ACC112 (cell line): ENCODE results near the gene ZSCAN21.
A peak's percentile ranks its signal among the peaks of the same experiment; 100 is the strongest.

Source experiments
- H2AFZ ChIP-seq: fragments of 200-600 bp; sonication (generic); one replicate; pipeline ENCODE4 v1.6.0; 2017; ENCODE audit warnings: antibody characterized with exemption, low read length; ENCODE audit not compliant: unreplicated experiment
- H3K27ac ChIP-seq: fragments of 200-600 bp; sonication (generic); 2 replicates; pipeline ENCODE4 v1.5.1; 2014; ENCODE audit warnings: low read depth, mild to moderate bottlenecking, antibody characterized with exemption, low read length, moderate library complexity
- H3K27me3 ChIP-seq: fragments of 200-600 bp; sonication (generic); 2 replicates; pipeline ENCODE4 v1.6.1; 2014; ENCODE audit warnings: mild to moderate bottlenecking, antibody characterized with exemption, low read length, moderate library complexity, mixed read lengths; ENCODE audit not compliant: insufficient read depth
- H3K36me3 ChIP-seq: fragments of 200-600 bp; sonication (generic); 2 replicates; pipeline ENCODE4 v1.6.1; 2016; ENCODE audit warnings: mild to moderate bottlenecking, antibody characterized with exemption, low read length, moderate library complexity, mixed read lengths; ENCODE audit not compliant: insufficient read depth
- H3K4me1 ChIP-seq: fragments of 200-600 bp; sonication (generic); one replicate; pipeline ENCODE4 v1.6.1; 2016; ENCODE audit warnings: low read length, mixed read lengths; ENCODE audit not compliant: insufficient read depth, unreplicated experiment, control insufficient read depth
- H3K4me3 ChIP-seq: fragments of 200-600 bp; sonication (generic); 2 replicates; pipeline ENCODE4 v1.5.1; 2014; ENCODE audit warnings: mild to moderate bottlenecking, low read depth, low read length
- H3K79me2 ChIP-seq: fragments of 200-600 bp; sonication (generic); one replicate; pipeline ENCODE4 v1.6.0; 2016; ENCODE audit warnings: low read length; ENCODE audit not compliant: control insufficient read depth, unreplicated experiment, insufficient read depth

ZSCAN21 gene

GRCh38 chr7:100075418-100075817 is 25.8 kb downstream of the ZSCAN21 start:
- Histone ChIP-seq H3K79me2 (peaks cover 36% of the 10 kb centered on the region), H3K4me3 (no peak overlapping the region), H2AFZ (no peak overlapping the region), H3K27me3 (no peaks in the 10 kb centered on the region), H3K4me1 (peaks cover 4% of the 10 kb centered on the region), H3K36me3 (peaks cover 75% of the 10 kb centered on the region), H3K27ac (no peak overlapping the region)

GRCh38 chr7:100077205-100077604 is 27.6 kb downstream of the ZSCAN21 start:
- no peak overlapping the region for H3K27ac ChIP-seq
- H2AFZ ChIP-seq, result no peak overlapping the region
- peaks cover 4% of the 10 kb centered on the region for H3K4me1 ChIP-seq
- peaks cover 57% of the 10 kb centered on the region for H3K36me3 ChIP-seq
- H3K79me2 ChIP-seq, result peaks cover 47% of the 10 kb centered on the region
- H3K4me3 ChIP-seq, result no peak overlapping the region
- H3K27me3 ChIP-seq, result no peaks in the 10 kb centered on the region

GRCh38 chr7:100079024-100079560 is 29.5 kb downstream of the ZSCAN21 start:
- Histone ChIP-seq H3K36me3 (peaks cover 38% of the 10 kb centered on the region), H3K27me3 (no peaks in the 10 kb centered on the region), H3K4me1 (peaks cover 4% of the 10 kb centered on the region), H3K4me3 (no peak overlapping the region), H3K79me2 (peaks cover 47% of the 10 kb centered on the region), H3K27ac (no peak overlapping the region), H2AFZ (no peak overlapping the region)

GRCh38 chr7:100080907-100081534 is 31.4 kb downstream of the ZSCAN21 start:
- H3K4me1 ChIP-seq, result peaks cover 4% of the 10 kb centered on the region
- no peaks in the 10 kb centered on the region for H3K27me3 ChIP-seq
- peak overlapping the region; percentile 13; the same call in 1 of the 2 replicates for H3K27ac ChIP-seq
- peaks cover 47% of the 10 kb centered on the region for H3K79me2 ChIP-seq
- peak overlapping the region; percentile 39 for H2AFZ ChIP-seq
- peak overlapping the region; percentile 96 for H3K4me3 ChIP-seq
- peaks cover 19% of the 10 kb centered on the region for H3K36me3 ChIP-seq

GRCh38 chr7:100081535-100082102 is 32.0 kb downstream of the ZSCAN21 start, which contains the start of gene ZNF3:
Gene ZNF3, minus strand, starts transcription at chr7:100081723. Its CDS starts 4,366 bp downstream, at chr7:100077357.
- peak within 1 kb of the TSS; percentile 96 for H3K4me3 ChIP-seq
- peaks cover 6% of the 10 kb centered on the region for H3K4me1 ChIP-seq
- peaks cover 14% of the 10 kb centered on the region for H3K36me3 ChIP-seq
- H3K79me2 ChIP-seq, result peaks cover 45% of the 10 kb centered on the region
- H2AFZ ChIP-seq, result peak within 1 kb of the TSS; percentile 39
- no peaks in the 10 kb centered on the region for H3K27me3 ChIP-seq
- H3K27ac ChIP-seq, result peak within 1 kb of the TSS; percentile 18; the same call in 1 of the 2 replicates

- Histone ChIP-seq H2AFZ (no peak overlapping the region), H3K79me2 (peaks cover 37% of the 10 kb centered on the region), H3K36me3 (peaks cover 6% of the 10 kb centered on the region; the same call in 1 of the 2 replicates), H3K4me3 (no peak overlapping the region), H3K27ac (no peak overlapping the region), H3K4me1 (peaks cover 20% of the 10 kb centered on the region), H3K27me3 (no peaks in the 10 kb centered on the region)
These were observed 33.4 kb downstream of the ZSCAN21 start for GRCh38 chr7:100082978-100083377.

GRCh38 chr7:100085515-100085914 is 35.9 kb downstream of the ZSCAN21 start:
- Histone ChIP-seq H3K4me1 (peaks cover 28% of the 10 kb centered on the region), H3K27me3 (no peaks in the 10 kb centered on the region), H3K79me2 (peaks cover 18% of the 10 kb centered on the region), H3K4me3 (no peak overlapping the region), H2AFZ (no peak overlapping the region), H3K27ac (no peak overlapping the region), H3K36me3 (peaks cover 2% of the 10 kb centered on the region; the same call in 1 of the 2 replicates)

- Histone ChIP-seq H3K79me2 (peaks cover 19% of the 10 kb centered on the region), H3K27me3 (no peaks in the 10 kb centered on the region), H2AFZ (peak overlapping the region; percentile 14), H3K27ac (peak overlapping the region; percentile 95), H3K4me3 (peak overlapping the region; percentile 31; the same call in 1 of the 2 replicates), H3K4me1 (peaks cover 32% of the 10 kb centered on the region), H3K36me3 (peaks cover 17% of the 10 kb centered on the region; the same call in 1 of the 2 replicates)
These were observed 37.6 kb downstream of the ZSCAN21 start for GRCh38 chr7:100087055-100087750.

GRCh38 chr7:100088095-100088620 is 38.6 kb downstream of the ZSCAN21 start:
- H3K27ac ChIP-seq, result peak overlapping the region; percentile 95
- peaks cover 32% of the 10 kb centered on the region for H3K4me1 ChIP-seq
- H3K36me3 ChIP-seq, result peaks cover 24% of the 10 kb centered on the region; the same call in 1 of the 2 replicates
- H3K27me3 ChIP-seq, result no peaks in the 10 kb centered on the region
- peak overlapping the region; percentile 82 for H3K4me3 ChIP-seq
- peaks cover 22% of the 10 kb centered on the region for H3K79me2 ChIP-seq
- H2AFZ ChIP-seq, result peak overlapping the region; percentile 26
